HG02885 (cell line): ENCODE results near the gene PRSS22.
A peak's percentile ranks its signal among the peaks of the same experiment; 100 is the strongest.
"Not testable (repeated sequence)": the region's sequence is repeated elsewhere in the genome, so short reads cannot be mapped to it uniquely, and the experiment has no call there.

Experiments
- ATAC-seq: cut with Tn5 transposase; IDR thresholded peaks from one replicate; pipeline ENCODE4 v1.9.1; 2021; ENCODE audit warnings: mild to moderate bottlenecking; ENCODE audit not compliant: unreplicated experiment, poor library complexity

PRSS22 gene, protein sequence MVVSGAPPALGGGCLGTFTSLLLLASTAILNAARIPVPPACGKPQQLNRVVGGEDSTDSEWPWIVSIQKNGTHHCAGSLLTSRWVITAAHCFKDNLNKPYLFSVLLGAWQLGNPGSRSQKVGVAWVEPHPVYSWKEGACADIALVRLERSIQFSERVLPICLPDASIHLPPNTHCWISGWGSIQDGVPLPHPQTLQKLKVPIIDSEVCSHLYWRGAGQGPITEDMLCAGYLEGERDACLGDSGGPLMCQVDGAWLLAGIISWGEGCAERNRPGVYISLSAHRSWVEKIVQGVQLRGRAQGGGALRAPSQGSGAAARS

DNA sequence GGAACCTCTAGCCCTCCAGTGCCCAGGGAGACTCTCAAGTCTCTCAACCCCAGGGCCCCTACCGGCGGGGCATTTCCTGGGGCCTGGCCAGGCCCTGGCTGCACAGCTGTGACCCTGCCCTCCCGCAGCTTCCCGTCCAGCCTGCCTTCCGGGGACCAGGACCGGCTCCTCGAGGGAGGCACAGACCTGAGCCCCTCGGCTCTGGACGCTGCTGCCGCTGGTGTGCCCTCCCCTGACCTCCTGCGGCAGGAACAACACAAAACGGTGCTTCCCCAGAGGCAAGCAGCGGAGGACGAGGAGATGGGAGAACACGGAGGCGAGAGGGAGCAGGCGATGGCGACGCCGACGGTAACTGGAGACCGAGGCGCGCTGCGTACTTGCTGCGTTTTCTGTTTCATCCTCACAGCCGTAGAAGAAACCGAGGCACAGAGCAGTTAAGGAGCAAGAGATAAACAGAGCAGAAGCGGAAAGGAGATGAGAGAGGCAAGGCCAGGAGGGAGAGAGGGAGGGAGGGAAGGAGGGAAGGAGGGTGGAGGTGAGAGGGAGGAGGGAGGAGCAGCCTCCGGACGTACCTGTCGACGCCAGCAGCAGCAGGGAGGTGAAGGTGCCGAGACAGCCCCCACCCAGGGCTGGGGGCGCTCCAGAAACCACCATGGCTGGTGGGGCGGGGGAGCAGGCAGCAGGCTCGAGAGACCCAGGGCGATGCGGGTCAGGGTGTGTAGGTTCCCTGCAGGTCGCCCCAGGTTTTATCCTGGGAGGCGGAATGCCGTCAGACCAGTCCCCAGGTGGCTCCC lies at the start of gene PRSS22:
Gene PRSS22 (minus strand): TSS at position 720 of the 794 bp plus-strand sequence. CDS start 66 bp downstream, at position 654.
- ATAC-seq, result no peak

DNA sequence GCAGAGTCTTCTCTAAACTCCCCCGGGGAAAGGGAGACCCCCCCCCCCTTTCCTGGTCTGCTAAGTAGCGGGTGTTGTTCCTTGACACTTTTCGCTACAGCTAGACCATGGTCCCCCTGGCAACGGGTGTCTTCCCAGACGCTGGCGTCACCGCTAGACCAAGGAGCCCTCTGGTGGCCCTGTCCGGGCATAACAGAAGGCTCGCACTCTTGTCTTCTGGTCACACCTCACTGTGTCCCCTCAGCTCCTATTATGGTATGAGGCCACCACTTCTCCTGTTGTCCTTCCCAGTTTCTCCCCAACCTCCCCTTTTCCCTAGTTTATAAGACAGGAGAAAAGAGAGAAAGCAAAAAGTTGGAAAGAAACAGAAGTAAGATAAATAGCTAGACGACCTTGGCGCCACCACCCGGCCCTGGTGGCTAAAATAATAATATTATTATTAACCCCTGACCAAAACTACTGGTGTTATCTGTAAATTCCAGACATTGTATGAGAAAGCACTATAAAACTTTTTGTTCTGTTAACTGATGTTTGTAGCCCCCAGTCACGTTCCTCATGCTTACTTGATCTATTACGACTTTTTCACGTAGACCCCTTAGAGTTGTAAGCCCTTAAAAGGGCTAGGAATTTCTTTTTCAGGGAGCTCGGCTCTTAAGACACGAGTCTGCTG lies 49.2 kb upstream of the PRSS22 start:
- not testable (repeated sequence) for ATAC-seq

DNA sequence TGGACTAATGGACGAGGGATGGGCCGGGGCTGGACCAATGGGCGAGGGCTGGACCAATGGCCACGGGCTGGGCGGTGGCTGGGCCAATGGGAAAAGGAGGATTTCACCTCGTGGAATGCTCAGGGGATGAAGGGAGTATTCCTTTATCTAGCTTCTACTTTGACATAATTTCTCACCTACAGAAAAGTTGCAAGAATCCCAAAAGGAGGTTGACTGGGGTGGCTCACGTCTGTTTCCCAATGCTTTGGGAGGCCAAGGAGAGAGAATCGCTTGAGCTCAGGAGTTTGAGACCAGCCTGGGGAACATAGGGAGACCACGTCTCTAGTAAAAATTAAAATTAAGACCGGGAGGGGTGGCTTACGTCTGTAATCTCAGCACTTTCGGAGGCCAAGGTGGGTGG lies 48.0 kb upstream of the PRSS22 start:
- ATAC-seq, result no peak

DNA sequence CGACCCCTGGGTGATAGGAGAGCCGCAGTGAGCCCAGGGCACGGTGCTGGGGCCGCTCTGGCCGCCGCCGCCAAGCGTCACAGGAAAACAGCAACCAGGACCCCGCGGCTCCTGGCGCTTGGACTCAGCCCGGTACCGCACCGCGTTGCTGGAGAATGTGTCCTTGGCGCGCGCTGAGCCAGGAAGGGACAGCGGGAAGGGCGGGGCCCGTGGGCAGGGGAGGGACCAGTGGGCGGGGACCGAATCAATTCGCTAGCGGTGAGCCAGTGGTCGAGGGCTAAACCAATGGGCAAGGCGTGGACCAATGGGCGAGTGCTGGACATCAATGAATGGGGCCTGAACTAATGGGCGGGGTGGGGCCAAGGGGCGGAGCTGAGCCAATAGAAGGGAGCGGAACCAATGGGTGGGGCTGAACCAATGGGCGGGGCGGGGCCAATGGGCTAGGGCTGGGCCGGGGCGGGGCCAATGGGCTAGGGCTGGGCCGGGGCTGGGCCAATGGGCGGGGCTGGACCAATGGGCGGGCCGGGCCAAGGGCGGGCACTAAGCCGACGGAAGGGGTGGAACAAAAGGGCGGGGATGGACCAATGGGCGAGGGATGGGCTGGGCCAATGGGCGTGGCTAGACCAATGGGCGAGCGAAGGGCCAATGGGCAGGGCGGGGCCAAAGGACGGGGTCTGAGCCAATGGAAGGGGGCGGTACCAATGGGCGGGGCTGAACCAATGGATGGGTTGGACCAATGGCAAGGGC lies 47.4 kb upstream of the PRSS22 start:
- peak; percentile 75 for ATAC-seq

DNA sequence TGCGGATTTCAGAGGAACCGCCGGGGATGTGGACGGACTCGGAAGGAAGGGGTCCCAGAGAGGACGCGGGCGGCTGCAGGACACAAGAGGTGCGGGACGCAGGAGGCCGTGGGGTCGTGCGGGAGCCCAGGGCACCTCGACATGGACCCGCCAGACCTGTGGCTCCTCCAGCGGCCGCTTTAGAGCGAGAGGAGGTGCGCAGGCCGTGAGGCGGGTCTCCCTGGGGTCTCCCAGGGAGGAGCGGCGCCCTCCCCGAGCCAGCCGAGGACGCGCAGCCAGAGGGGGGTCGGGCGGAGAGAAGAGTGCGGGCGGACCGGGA lies 46.9 kb upstream of the PRSS22 start:
- peak; percentile 8 for ATAC-seq

DNA sequence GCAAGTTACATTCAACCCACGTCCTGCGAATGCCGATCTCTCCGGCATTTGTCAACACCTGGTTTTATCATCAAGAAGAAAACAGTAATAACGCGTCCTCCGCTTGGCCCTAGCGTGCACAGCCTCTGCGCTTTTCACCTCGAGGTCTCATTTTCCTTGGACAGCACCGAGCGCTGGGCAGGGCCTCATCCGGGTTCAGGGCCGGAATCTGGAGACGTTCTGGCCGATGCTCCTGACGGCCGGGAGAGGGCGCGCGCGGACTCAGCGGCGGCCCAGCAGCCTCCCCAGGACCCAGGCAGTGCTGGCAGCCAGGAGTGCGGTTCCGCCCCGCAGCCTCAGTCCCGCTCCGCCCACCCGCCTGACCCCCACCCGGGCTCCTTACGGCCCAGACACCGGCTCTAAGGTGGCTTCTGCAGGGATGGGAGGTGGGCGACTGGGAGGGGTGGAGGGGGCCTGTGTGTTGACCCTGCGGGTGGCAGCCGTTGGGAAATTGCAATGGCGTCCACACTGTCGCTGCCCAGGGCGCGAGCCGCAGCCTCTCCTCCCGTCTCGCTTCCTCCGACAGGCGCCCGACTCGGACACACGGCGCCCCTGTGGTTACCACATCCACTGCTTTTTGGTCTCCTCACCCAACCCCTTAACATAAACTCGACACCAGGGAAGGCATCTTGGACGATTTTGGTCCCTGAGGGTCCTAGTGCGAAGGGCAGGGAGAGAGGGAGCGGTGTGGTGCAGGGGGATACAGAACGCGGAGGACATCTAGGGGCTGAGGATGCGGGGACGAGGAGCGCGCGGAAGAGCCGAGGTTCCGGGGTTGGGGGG lies 46.3 kb upstream of the PRSS22 start:
- ATAC-seq, result peak; percentile 52

DNA sequence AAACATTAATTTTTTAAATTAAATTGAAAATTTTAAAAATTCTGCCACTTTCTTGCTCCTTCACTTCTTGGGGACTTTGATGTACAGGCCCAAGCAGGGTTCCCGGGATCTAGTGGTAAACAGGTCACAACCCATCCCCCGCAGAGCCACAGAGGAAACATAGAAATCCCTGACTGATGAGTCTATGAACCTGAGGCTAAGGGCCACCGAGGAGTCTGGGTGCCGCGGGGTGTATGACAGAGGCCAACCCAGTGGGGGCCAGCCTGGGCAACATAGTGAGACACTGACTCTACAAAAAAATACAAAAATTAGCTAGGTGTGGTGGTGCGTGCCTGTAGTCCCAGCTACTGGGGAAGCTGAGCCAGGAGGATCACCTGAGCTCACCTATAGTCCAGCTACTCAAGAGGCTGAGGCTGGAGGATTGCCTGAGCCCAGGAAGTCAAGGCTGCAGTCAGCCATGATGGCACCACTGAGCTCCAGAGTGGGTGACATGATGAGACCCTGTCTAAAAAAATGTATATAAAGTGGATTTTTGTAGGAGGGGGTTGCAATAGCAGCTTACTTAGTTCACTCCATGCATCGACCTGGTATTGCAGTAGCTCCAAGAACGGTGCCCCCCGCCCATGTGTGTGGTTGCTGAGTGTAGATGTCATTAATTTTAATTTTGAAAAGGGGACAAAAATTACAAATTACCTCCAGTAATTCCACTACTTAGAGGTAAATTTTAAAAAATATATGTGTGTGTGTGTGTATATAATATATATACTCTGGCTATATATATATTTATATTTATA lies 44.6 kb upstream of the PRSS22 start:
- ATAC-seq, result no peak

DNA sequence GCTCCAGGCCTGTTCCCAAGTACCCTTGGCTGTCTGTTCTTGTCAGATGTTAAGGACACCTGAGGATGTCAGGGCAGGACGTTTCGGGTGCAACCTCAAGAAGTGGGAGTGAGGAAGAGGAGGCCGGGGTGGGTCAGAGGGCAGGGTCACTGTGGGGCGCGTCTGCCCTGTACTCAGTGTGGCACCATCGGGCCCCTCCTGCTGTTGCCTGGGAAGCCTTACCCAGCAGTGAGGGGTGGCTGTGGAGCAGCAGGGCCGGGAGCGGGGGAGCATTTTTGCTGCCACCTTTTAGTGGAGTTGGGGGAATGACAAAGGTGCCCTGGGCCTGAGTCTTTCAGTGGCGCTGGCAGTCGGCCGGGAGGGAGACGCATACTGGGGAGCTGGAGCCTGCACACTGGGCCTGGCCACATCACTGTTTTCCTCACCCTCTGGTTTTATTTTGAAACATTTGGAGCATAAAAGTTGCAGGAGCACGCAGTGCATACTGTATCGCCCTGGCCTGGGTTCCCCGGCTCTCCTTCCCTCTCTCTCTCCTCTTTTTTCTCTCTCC lies 42.6 kb upstream of the PRSS22 start:
- ATAC-seq, result no peak

DNA sequence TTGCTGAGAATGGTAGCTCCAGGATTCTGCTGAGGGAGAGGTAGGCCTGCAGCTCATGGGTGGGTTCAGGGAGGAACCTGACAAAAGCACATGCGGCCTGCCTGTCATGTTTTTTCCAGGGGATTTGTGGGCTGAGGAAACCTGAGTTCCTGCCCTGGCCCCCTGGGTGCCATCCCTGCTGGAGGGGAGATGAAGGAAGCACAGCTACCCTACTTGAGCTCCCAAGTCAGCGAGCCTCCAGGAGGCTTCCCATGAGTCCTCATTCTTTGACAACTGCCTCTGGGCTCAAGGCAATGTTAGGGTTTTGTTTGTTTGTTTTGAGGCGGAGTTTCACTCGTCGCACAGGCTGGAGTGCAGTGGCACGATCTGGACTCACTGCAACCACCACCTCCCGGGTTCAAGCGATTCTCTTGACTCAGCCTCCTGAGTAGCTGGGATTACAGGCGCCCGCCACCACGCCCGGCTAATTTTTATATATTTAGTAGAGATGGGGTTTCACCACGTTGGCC lies 41.6 kb upstream of the PRSS22 start:
- no peak for ATAC-seq

DNA sequence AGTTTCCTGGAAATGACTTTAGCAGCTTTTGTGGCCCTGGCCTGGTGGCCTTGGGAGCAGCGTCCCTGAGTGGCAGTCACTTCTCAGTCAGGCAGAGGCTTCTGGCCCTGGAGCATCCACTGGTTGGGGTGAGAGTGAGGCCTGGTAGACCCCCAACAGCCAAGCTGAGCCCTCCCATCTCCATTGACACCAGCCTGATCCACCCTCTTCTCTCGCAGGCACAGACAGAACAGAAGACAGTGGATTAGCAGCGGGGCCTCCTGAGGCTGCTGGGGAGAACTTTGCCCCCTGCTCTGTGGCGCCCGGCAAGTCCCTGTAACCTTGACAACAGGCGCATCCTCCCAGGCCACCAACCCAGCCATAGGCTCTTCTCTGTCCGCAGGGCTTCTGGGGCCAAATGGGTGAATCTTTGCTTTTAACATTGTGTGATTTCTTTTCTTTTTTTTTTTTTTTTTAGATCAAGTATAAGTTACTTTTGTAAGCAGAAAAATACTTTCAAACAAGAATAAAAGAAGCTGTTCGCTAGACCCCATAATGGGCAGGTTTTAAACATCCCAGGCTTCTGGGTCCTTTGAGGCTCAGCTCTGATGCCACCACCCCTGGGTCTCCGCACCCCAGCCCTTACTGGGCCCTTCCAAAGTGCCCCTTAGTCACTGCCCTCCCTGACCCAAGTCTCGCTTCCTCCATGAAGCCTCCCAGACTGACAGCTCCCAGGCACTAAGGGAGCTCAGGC lies 41.0 kb upstream of the PRSS22 start:
- ATAC-seq, result no peak

DNA sequence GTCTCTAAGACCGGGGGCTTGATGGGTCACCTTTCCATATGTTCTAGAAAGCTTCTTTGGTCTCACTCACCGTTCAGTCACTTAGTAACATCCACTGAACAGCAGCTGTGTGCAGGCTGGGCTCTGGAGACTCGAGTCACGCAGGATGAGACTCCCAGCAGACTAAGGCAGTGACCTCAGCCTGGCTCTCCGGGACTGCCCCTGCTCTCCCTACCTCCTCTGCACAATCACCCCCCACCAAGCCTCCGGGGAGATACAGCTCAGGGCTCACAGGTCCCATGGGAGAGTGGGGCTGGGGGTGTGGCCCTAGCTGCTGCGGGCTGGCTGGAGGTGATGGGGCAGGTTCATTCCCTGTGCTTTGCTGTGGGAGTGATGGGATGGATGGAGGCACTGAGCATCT lies 39.1 kb upstream of the PRSS22 start:
- ATAC-seq, result no peak

DNA sequence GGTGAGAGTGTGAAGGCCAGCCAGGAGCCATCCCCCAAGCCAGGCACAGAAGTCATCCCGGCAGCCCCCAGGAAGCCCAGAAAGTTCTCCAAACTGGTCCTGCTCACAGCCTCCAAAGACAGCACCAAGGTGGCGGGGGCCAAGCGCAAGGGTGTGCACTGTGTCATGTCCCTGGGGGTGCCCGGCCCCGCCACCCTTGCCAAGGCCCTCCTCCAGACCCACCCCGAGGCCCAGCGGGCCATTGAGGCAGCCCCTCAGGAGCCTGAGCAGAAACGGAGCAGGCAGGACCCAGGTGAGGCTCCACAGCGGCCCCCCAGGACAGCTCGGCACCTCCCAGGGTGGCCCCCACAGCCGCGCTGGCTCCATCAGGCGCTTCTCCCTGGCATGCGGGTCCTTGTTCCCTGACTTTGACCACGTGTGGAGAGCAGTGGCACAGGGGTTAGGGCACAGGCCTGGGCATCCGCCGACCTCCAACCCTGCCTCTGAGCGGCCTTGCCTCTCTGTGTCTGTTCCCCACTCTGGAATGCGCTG lies 38.6 kb upstream of the PRSS22 start:
- no peak for ATAC-seq

DNA sequence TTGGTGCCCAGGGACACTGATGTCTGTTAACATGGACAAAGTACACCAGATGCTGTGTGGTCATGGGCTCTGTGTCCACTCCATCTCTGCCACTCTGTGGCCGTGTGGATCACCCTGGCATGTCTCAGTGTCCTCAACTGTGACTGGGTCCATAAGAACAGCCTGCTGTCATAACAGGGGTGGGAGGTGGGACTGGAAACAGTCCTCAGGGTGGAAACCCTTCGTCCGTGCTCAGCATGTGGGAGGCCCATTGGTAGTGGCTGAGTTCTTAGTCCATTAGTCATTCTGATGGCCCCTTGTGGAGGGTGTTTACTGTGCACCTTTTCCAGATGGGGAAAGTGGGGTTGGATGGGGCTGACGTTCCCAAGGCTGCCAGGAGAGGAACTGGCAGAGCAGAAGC lies 37.8 kb upstream of the PRSS22 start:
- no peak for ATAC-seq

DNA sequence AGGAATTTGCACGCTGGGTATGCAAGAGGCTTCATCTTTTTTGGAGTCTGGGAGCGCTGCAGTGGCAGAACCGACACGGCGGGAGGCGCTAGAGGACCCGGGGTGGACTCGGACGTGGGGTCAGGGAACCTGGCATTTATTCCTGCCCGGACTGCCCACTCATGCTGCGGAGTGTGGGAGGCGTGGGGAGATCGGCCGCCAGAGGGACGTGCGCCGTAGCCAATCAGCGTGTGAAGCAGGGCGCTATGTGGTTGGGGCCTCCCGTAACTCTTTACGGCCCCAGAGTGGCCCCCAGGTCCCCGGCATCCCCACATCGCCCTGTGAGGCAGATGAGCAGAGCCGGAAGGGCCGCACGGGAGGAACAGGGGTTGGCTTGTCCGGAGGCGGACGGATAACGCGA lies 36.3 kb upstream of the PRSS22 start:
- no peak for ATAC-seq

DNA sequence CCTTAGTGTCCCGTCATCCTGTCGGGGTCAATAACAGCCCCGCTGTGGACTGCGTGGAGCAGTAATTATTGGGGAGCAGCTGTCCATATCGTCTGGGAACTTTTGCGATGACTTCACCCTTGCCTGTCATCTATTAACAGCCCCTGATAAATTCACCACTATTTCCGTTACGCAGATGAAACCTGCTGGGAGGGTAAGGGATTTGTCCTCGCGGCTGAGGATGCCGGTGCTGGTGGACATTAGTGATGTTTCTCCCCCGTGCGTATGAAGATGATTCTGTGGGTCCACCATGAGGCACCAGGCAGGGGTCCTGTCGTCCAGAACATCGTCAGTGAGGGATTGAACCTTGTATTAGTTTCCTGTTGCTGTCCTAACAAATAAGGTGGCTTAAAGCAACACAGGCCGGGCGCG lies 26.1 kb upstream of the PRSS22 start:
- no peak for ATAC-seq

DNA sequence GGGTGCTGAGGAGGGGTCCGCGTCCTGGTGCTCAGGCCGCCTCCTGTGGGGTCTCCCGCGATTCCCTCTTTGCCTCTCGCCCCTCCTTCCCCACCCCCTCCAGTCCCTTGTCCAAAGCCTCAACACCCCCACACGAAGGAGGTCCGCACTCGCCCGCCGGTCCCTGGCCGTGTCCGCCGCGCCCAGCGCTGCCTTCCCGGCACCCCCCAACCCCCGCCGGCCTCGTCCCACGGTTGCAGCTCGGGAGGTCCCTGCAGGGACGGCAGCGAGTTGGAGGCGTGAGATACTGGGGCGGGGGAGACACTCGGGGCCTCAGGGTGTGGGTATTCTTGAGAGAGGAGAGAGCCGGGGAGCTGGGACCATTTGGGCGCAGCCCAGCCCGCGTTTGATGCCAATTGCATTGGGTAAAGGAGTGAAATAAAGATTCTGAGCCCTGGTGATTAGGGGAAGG lies 25.5 kb upstream of the PRSS22 start:
- no peak for ATAC-seq

DNA sequence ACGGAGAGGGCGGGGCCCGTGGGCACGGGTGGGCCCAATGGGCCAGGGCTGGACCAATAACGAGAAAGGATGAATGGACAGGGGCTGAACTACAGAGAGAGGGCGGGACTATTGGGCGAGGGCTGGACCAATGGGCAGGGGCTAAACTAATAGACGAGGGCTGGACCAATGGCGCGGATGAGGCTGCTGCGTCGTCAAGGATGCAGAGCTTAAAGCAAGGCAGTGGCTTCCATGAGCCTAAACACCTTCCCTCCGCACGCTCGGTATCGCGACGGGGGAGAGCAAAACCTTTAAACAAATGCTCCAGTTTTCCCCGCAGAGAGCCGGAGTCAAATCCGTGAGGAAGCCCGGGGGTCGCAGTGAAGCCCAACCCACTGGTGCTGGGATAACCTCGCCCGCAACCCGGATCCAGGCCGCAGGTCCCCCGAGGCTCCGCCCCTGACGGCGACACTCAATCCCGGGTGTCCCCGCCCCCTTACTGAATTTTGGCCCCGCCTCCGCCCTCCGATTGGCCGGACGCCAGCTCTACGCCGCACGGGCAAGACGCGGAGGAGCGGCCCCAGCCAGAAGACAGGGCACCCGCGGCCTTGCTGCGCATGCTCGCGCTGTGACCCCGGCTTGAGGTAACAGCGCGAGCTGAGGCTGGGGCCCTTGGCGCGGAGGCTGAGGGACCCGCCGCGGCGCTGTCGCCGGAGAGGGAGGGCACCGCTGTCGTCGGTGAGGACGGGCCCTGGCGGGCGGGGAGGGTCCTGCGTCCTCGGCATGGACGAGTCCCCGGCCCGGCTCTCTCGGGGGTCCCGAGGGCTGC lies 24.9 kb upstream of the PRSS22 start, which contains the start of gene FLYWCH2:
Gene FLYWCH2 (plus strand): TSS at position 566 of the 808 bp plus-strand sequence. CDS start 13,235 bp downstream, outside the sequence.
- peak; percentile 87 for ATAC-seq
